Measurements from ENCODE around the gene ACSM3.

ACSM3 gene

GRCh38 chr16:20826039-20826566, 62.3 kb downstream of the ACSM3 start:
- in situ Hi-C loops (cut with HindIII; ENCODE audit: low sequenced_read_pairs), result no loop called here
- no peak overlapping the region for H3K4me3 ChIP-seq (ENCODE audit: low read depth, low read length)

GRCh38 chr16:20829536-20829935, 65.7 kb downstream of the ACSM3 start:
- no peak for TF ChIP-seq CTCF (IDR thresholded peaks at IDR 0.05; ENCODE audit: low read depth, low read length)
- DNase-seq (ENCODE audit: low read depth, low spot score), result no peak
- in situ Hi-C loops (cut with HindIII; ENCODE audit: low sequenced_read_pairs), result no loop called here
- H3K4me3 ChIP-seq (ENCODE audit: low read depth, low read length), result no peak overlapping the region

More at GRCh38 chr16:20826039-20826566, 62.3 kb downstream of the ACSM3 start:
- no peak for TF ChIP-seq CTCF (IDR thresholded peaks at IDR 0.05; ENCODE audit: low read depth, low read length)
- no peak for DNase-seq (ENCODE audit: low read depth, low spot score)

- H3K4me3 ChIP-seq (ENCODE audit: low read depth, low read length), result no peak overlapping the region
- TF ChIP-seq CTCF (IDR thresholded peaks at IDR 0.05; ENCODE audit: low read depth, low read length), result no peak
- DNase-seq (ENCODE audit: low read depth, low spot score), result no peak
- in situ Hi-C loops (cut with HindIII; ENCODE audit: low sequenced_read_pairs), result no loop called here
Measured at GRCh38 chr16:20830372-20830771, 66.6 kb downstream of the ACSM3 start.

GRCh38 chr16:20833086-20833485, 69.3 kb downstream of the ACSM3 start:
- in situ Hi-C loops (cut with HindIII; ENCODE audit: low sequenced_read_pairs), result no loop called here
- TF ChIP-seq CTCF (IDR thresholded peaks at IDR 0.05; ENCODE audit: low read depth, low read length), result no peak
- no peak overlapping the region for H3K4me3 ChIP-seq (ENCODE audit: low read depth, low read length)
- DNase-seq (ENCODE audit: low read depth, low spot score), result no peak

- H3K4me3 ChIP-seq (ENCODE audit: low read depth, low read length), result no peak overlapping the region
- no peak for TF ChIP-seq CTCF (IDR thresholded peaks at IDR 0.05; ENCODE audit: low read depth, low read length)
- DNase-seq (ENCODE audit: low read depth, low spot score), result no peak
- in situ Hi-C loops (cut with HindIII; ENCODE audit: low sequenced_read_pairs), result no loop called here
Measured at GRCh38 chr16:20838240-20838639, 74.4 kb downstream of the ACSM3 start.

GRCh38 chr16:20839504-20839903, 75.7 kb downstream of the ACSM3 start:
- no peak for DNase-seq (ENCODE audit: low read depth, low spot score)
- no peak overlapping the region for H3K4me3 ChIP-seq (ENCODE audit: low read depth, low read length)
- TF ChIP-seq CTCF (IDR thresholded peaks at IDR 0.05; ENCODE audit: low read depth, low read length), result no peak
- in situ Hi-C loops (cut with HindIII; ENCODE audit: low sequenced_read_pairs), result no loop called here

- DNase-seq (ENCODE audit: low read depth, low spot score), result no peak
- in situ Hi-C loops (cut with HindIII; ENCODE audit: low sequenced_read_pairs), result no loop called here
- TF ChIP-seq CTCF (IDR thresholded peaks at IDR 0.05; ENCODE audit: low read depth, low read length), result no peak
- no peak overlapping the region for H3K4me3 ChIP-seq (ENCODE audit: low read depth, low read length)
Measured at GRCh38 chr16:20844054-20844453, 80.2 kb downstream of the ACSM3 start.
